H1 (cell line): ENCODE results near the gene CHRM3. TPM values are rescaled to one million over a fixed set of nuclear protein-coding genes. Genes with fewer than 3 reads are reported as not detected.

Source experiments
- CTCF ChIA-PET: fragments of 300-600 bp; sonication (Branson Sonifier 250); formaldehyde crosslinking; loops from one replicate; lab custom pipeline; 2021; ENCODE audit not compliant: partially characterized antibody; lab: Charles Lee
- POLR2A ChIA-PET: fragments of 300-600 bp; sonication (Branson Sonifier 250); formaldehyde crosslinking; loops from one replicate; lab custom pipeline; 2021; ENCODE audit warnings: inconsistent platforms; ENCODE audit not compliant: partially characterized antibody; lab: Charles Lee
- DNase-seq, 2 experiments: peaks; one replicate each; pipeline versions ENCODE4 v3.0.0 to v3.0.0-alpha.2; 2010 to 2022; ENCODE audit warnings: low spot score in 2 of 2, low read depth in 1 of 2, mixed read lengths in 1 of 2
- FAIRE-seq: peaks from 2 replicates; lab custom pipeline; 2011; peaks lifted over from hg19 to GRCh38; lab: Jason Lieb, UNC
- H2AFZ ChIP-seq: 2 replicates; pipeline ENCODE4 v1.8.1; 2012; ENCODE audit warnings: low read length, inconsistent platforms
- H2AK5ac ChIP-seq: 2 replicates; pipeline ENCODE4 v1.6.1; 2013; ENCODE audit warnings: low read depth, low read length
- H2BK120ac ChIP-seq: replicated peaks from 2 replicates; pipeline ENCODE3; 2013; ENCODE audit warnings: low read depth, low read length, inconsistent platforms
- H2BK12ac ChIP-seq: 2 replicates; pipeline ENCODE4 v1.6.1; 2013; ENCODE audit warnings: low read depth, low read length
- H2BK15ac ChIP-seq: 2 replicates; pipeline ENCODE4 v1.6.1; 2013; ENCODE audit warnings: low read length
- H2BK20ac ChIP-seq: 2 replicates; pipeline ENCODE4 v1.6.1; 2013; ENCODE audit warnings: low read length
- H2BK5ac ChIP-seq: 2 replicates; pipeline ENCODE4 v1.6.1; 2013; ENCODE audit warnings: low read depth, low read length
- H3K14ac ChIP-seq: 2 replicates; pipeline ENCODE4 v1.6.1; 2013; ENCODE audit warnings: inconsistent platforms; ENCODE audit not compliant: insufficient read length
- H3K18ac ChIP-seq: 2 replicates; pipeline ENCODE4 v1.6.1; 2013; ENCODE audit warnings: low read length; ENCODE audit errors: extremely low read depth
- H3K23ac ChIP-seq: 2 replicates; pipeline ENCODE4 v1.6.1; 2013; ENCODE audit warnings: inconsistent platforms; ENCODE audit not compliant: insufficient read length
- H3K23me2 ChIP-seq: 2 replicates; pipeline ENCODE4 v1.6.1; 2013; ENCODE audit warnings: low read depth, low read length
- H3K27ac ChIP-seq: 2 replicates; pipeline ENCODE4 v1.6.1; 2011; ENCODE audit warnings: low read depth, low read length, inconsistent platforms
- H3K27me3 ChIP-seq, 4 experiments: replicated peaks in 1 of 4; 1 replicate in 1 of 4; 2 replicates in 3 of 4; pipeline versions ENCODE4 v1.6.1 to v1.8.1; 2011 to 2013; ENCODE audit warnings: low read length in 3 of 4, mild to moderate bottlenecking in 3 of 4, inconsistent platforms in 2 of 4, mixed read lengths in 2 of 4, moderate library complexity in 1 of 4; ENCODE audit not compliant: control insufficient read depth in 3 of 4, insufficient read depth in 3 of 4; ENCODE audit errors: extremely low read depth in 1 of 4
- H3K36me3 ChIP-seq, 4 experiments: 2 replicates each; pipeline versions ENCODE4 v1.6.1 to v1.8.1; 2011 to 2013; ENCODE audit warnings: mild to moderate bottlenecking in 4 of 4, low read length in 3 of 4, moderate library complexity in 2 of 4, control low read depth in 1 of 4, inconsistent platforms in 1 of 4; ENCODE audit not compliant: insufficient read depth in 4 of 4, control insufficient read depth in 2 of 4
- H3K4ac ChIP-seq: replicated peaks from 2 replicates; pipeline ENCODE3; 2013; ENCODE audit warnings: low read length, low read depth, mixed read lengths, inconsistent platforms; ENCODE audit not compliant: insufficient read length
- H3K4me1 ChIP-seq, 4 experiments: replicated peaks in 1 of 4; 1 replicate in 1 of 4; 2 replicates in 3 of 4; pipeline versions ENCODE4 v1.6.1 to v1.8.1; 2011 to 2013; ENCODE audit warnings: low read length in 3 of 4, inconsistent platforms in 2 of 4, mixed read lengths in 1 of 4; ENCODE audit not compliant: insufficient read depth in 4 of 4, control insufficient read depth in 3 of 4
- H3K4me2 ChIP-seq, 2 experiments: 2 replicates each; pipeline versions ENCODE4 v1.6.1 to v1.8.1; 2011 to 2013; ENCODE audit warnings: low read depth in 2 of 2, low read length in 2 of 2, control low read depth in 1 of 2, inconsistent platforms in 1 of 2, mild to moderate bottlenecking in 1 of 2; ENCODE audit not compliant: insufficient read depth in 1 of 2
- H3K4me3 ChIP-seq, 4 experiments: fragments of 200-600, 300-600 bp in 1 of 4; sonication (generic), shearing (Covaris generic), sonication (Bioruptor Twin) in 1 of 4; 2 replicates each; pipeline versions ENCODE4 v1.5.1 to v1.8.1; 2011 to 2016; ENCODE audit warnings: low read length in 4 of 4, low read depth in 3 of 4, control low read depth in 2 of 4, inconsistent platforms in 2 of 4, mild to moderate bottlenecking in 2 of 4, mixed read lengths in 1 of 4, moderate library complexity in 1 of 4; ENCODE audit not compliant: insufficient read depth in 2 of 4; ENCODE audit errors: extremely low read depth in 1 of 4
- H3K56ac ChIP-seq: replicated peaks from 2 replicates; pipeline ENCODE3; 2013; ENCODE audit warnings: low read depth, mild to moderate bottlenecking, mixed read lengths, low read length, inconsistent platforms; ENCODE audit not compliant: insufficient read length
- H3K79me1 ChIP-seq: 2 replicates; pipeline ENCODE4 v1.6.1; 2013; ENCODE audit warnings: low read depth, low read length, control low read depth
- H3K79me2 ChIP-seq, 2 experiments: 2 replicates each; pipeline versions ENCODE4 v1.6.1 to v1.8.1; 2012 to 2013; ENCODE audit warnings: low read length in 2 of 2, mild to moderate bottlenecking in 2 of 2, inconsistent platforms in 1 of 2; ENCODE audit not compliant: insufficient read depth in 2 of 2, control insufficient read depth in 1 of 2
- H3K9ac ChIP-seq, 4 experiments: replicated peaks in 1 of 4; 1 replicate in 1 of 4; 2 replicates in 3 of 4; pipeline versions ENCODE4 v1.6.1 to v1.8.1; 2011 to 2013; ENCODE audit warnings: low read depth in 3 of 4, low read length in 3 of 4, control low read depth in 2 of 4, mild to moderate bottlenecking in 2 of 4, moderate library complexity in 2 of 4, inconsistent platforms in 1 of 4; ENCODE audit errors: extremely low read depth in 1 of 4
- H3K9me3 ChIP-seq, 2 experiments: 2 replicates each; pipeline versions ENCODE4 v1.6.1 to v1.8.1; 2012 to 2013; ENCODE audit warnings: mild to moderate bottlenecking in 2 of 2, moderate library complexity in 2 of 2, control low read depth in 1 of 2, inconsistent platforms in 1 of 2, low read depth in 1 of 2, low read length in 1 of 2, mixed read lengths in 1 of 2; ENCODE audit not compliant: insufficient read depth in 2 of 2
- H4K20me1 ChIP-seq, 2 experiments: replicated peaks in 1 of 2; 2 replicates each; pipeline versions ENCODE3 to v1.8.1; 2011 to 2013; ENCODE audit warnings: inconsistent platforms in 2 of 2, low read length in 2 of 2, mild to moderate bottlenecking in 1 of 2; ENCODE audit not compliant: insufficient read depth in 2 of 2, control insufficient read depth in 1 of 2
- H4K5ac ChIP-seq: 2 replicates; pipeline ENCODE4 v1.6.1; 2013; ENCODE audit warnings: low read length, low read depth, mixed read lengths, inconsistent platforms; ENCODE audit not compliant: insufficient read length
- H4K8ac ChIP-seq: 2 replicates; pipeline ENCODE4 v1.8.0; 2013; ENCODE audit warnings: mild to moderate bottlenecking, moderate library complexity, low read length, inconsistent platforms; ENCODE audit not compliant: insufficient read depth; ENCODE audit errors: extremely low read depth
- H4K91ac ChIP-seq: replicated peaks from 2 replicates; pipeline ENCODE3; 2013; ENCODE audit warnings: low read length, mixed read lengths, inconsistent platforms; ENCODE audit not compliant: insufficient read length
- ASH2L ChIP-seq: fragments of 200-600, 300-600 bp; sonication (generic); IDR thresholded peaks from one replicate; pipeline ENCODE4 v1.7.1; 2017; ENCODE audit warnings: low read length
- CEBPB ChIP-seq: IDR thresholded peaks from 2 replicates; pipeline ENCODE4 v1.6.1; 2012; ENCODE audit warnings: low read depth, low read length
- CHD1 ChIP-seq: IDR thresholded peaks from 2 replicates; pipeline ENCODE4 v1.6.1; 2012; ENCODE audit warnings: low read depth, low read length, improper control_type of control experiment
- FOSL1 ChIP-seq: IDR thresholded peaks from 2 replicates; pipeline ENCODE4 v1.6.1; 2011; ENCODE audit warnings: mild to moderate bottlenecking, low read depth, low read length, moderate library complexity; ENCODE audit not compliant: insufficient read depth
- GABPA ChIP-seq: IDR thresholded peaks from 2 replicates; pipeline ENCODE4 v1.6.1; 2011; ENCODE audit warnings: mild to moderate bottlenecking, low read length, moderate library complexity, borderline replicate concordance; ENCODE audit not compliant: insufficient read depth
- GTF2F1 ChIP-seq: IDR thresholded peaks from 2 replicates; pipeline ENCODE4 v1.6.1; 2012; ENCODE audit warnings: low read depth, low read length, improper control_type of control experiment, borderline replicate concordance
- NANOG ChIP-seq: IDR thresholded peaks from 2 replicates; pipeline ENCODE4 v1.6.1; 2011; ENCODE audit warnings: low read length, low read depth, mild to moderate bottlenecking, inconsistent platforms; ENCODE audit not compliant: insufficient read depth, poor library complexity, severe bottlenecking
- NRF1 ChIP-seq: IDR thresholded peaks from 2 replicates; pipeline ENCODE4 v1.6.1; 2011; ENCODE audit warnings: mild to moderate bottlenecking, low read depth, low read length, improper control_type of control experiment
- SP1 ChIP-seq: IDR thresholded peaks from 2 replicates; pipeline ENCODE4 v1.6.1; 2011; ENCODE audit warnings: low read depth, low read length
- SRF ChIP-seq: IDR thresholded peaks from 2 replicates; pipeline ENCODE4 v1.6.1; 2011; ENCODE audit warnings: mild to moderate bottlenecking, low read depth, low read length, moderate library complexity
- TCF12 ChIP-seq: IDR thresholded peaks from 2 replicates; pipeline ENCODE4 v1.6.1; 2011; ENCODE audit warnings: low read depth, mild to moderate bottlenecking, low read length
- WGBS, 2 experiments: shearing (Covaris generic) in 1 of 2; methylation state at CpG; one replicate each; pipeline versions ENCODE4 v1.1.6 to v1.1.7; 2013 to 2015; ENCODE audit warnings: low lambda C conversion rate in 2 of 2, mixed read lengths in 2 of 2, inconsistent platforms in 1 of 2, low coverage in 1 of 2, missing lambda C conversion rate in 1 of 2; ENCODE audit not compliant: insufficient replicate concordance in 2 of 2, insufficient coverage in 1 of 2, insufficient read length in 1 of 2; ENCODE audit errors: extremely low coverage in 1 of 2, missing lambda C conversion rate in 1 of 2; 5-methylcytosine and 5-hydroxymethylcytosine counted together
- polyA plus RNA-seq, 7 experiments: library from polyadenylated mRNA; depleted of rRNA in 3 of 7; stranded (reverse) in 5 of 7; unstranded in 2 of 7; fragments of >200 nt in 5 of 7; fragments of 200-250 nt in 2 of 7; gene quantifications; 1 replicate in 5 of 7; 2 replicates in 1 of 7; 4 replicates in 1 of 7; pipeline versions ENCODE4 v1.2.1 to v1.2.3, GENCODE V29; 2011 to 2013; ENCODE audit warnings: missing spikeins in 2 of 7, mixed read lengths in 2 of 7
- total RNA-seq: library from RNA; stranded (reverse); fragmentation: NEBNext Ultra II Directional; extraction: Animal tissue kit (Norgen Biotek cat#: 25700); gene quantifications from 2 replicates; pipeline ENCODE4 v1.2.1, GENCODE V29; 2021
- TF ChIP-seq, protein P1 (sequence below): IDR thresholded peaks from 2 replicates; pipeline ENCODE4 v1.6.1; 2011; ENCODE audit warnings: low read depth, mild to moderate bottlenecking, low read length; ENCODE audit not compliant: insufficient read depth
- TF ChIP-seq, protein P2 (sequence below): IDR thresholded peaks from 2 replicates; pipeline ENCODE4 v1.6.1; 2011; ENCODE audit warnings: low read length, improper control_type of control experiment

CHRM3 gene
- total and polyA plus RNA-seq, 2 of the 8 experiments (the other 6 are each of a cell fraction or from before 2014, with no cell fraction given) = 3.3 to 5.0 TPM

DNA sequence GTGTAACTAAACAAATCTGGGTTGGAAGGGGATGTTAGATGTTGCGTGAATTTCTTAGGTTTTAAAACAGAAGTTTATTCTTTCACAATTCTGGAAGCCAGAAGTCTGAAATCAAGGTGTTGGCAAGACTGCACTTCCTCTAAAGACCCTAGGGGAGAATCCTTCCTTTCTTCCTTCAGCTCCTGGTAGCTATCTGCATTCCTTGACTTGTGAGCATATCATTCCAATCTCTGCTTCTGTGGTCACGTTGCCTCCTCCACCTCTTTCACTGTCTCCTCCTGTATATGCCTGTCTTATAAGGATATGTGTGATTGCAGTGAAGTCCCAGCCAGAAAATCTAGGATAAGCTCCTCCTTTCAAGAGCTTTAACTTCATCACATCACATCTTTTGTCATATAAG, 7.7 kb downstream of the CHRM3 start:
- DNase-seq (no peak), FAIRE-seq (no peak)
- Histone ChIP-seq H3K9me3 (no peaks in the 10 kb centered on the region), H3K23ac (no peak overlapping the region), H4K20me1 (peaks cover 1% of the 10 kb centered on the region in 2 experiments), H2AFZ (no peak overlapping the region), H3K14ac (no peak overlapping the region), H3K23me2 (no peaks in the 10 kb centered on the region), H4K91ac (no peak overlapping the region), H3K4me2 (no peak overlapping the region), H3K4me1 (no peaks in the 10 kb centered on the region), H3K56ac (no peak overlapping the region), H3K18ac (no peak overlapping the region), H2BK12ac (no peak overlapping the region), H2BK5ac (no peak overlapping the region), H2BK120ac (no peak overlapping the region), H3K79me2 (no peaks in the 10 kb centered on the region), H3K27ac (no peak overlapping the region), H4K8ac (no peak overlapping the region), H3K4me3 (no peak overlapping the region), H3K4ac (no peak overlapping the region), H3K27me3 (peaks cover 0 to 1% (median 0%) of the 10 kb centered on the region in 4 experiments; a peak in 2 of 7 replicates), H2BK20ac (no peak overlapping the region), H4K5ac (no peak overlapping the region), H2AK5ac (no peak overlapping the region), H3K36me3 (no peaks in the 10 kb centered on the region), H2BK15ac (no peak overlapping the region), H3K9ac (no peak overlapping the region), H3K79me1 (no peaks in the 10 kb centered on the region)
- 89% methylated on average over 2 of the region's 2 CpGs; no CpG with 5 or more reads in 1 of the 2 experiments for WGBS, 2 experiments
- CTCF ChIA-PET = interaction anchor here (1.3 to 5.9 kb wide), 2 partner anchors 11 to 425 kb away, joined by 6 to 27 read pairs; no protein-coding TSS in a partner anchor
- POLR2A ChIA-PET = interaction anchor here (1.4 kb wide), 1 partner anchor 8 kb away, joined by 4 read pairs; the partner anchor contains the start of gene CHRM3
- TF ChIP-seq CEBPB (no peak), GABPA (no peak), GTF2F1 (no peak), FOSL1 (no peak), ASH2L (no peak), NANOG (no peak), TCF12 (no peak), SRF (no peak), CHD1 (no peak), NRF1 (no peak), SP1 (no peak)
- TF ChIP-seq, protein P1, sequence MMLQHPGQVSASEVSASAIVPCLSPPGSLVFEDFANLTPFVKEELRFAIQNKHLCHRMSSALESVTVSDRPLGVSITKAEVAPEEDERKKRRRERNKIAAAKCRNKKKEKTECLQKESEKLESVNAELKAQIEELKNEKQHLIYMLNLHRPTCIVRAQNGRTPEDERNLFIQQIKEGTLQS = no peak
- TF ChIP-seq, protein P2, sequence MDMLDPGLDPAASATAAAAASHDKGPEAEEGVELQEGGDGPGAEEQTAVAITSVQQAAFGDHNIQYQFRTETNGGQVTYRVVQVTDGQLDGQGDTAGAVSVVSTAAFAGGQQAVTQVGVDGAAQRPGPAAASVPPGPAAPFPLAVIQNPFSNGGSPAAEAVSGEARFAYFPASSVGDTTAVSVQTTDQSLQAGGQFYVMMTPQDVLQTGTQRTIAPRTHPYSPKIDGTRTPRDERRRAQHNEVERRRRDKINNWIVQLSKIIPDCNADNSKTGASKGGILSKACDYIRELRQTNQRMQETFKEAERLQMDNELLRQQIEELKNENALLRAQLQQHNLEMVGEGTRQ = no peak
